Dedifferentiated amniotic fluid mesenchymal stem cell (primary cell): Measurements from ENCODE around the gene ITIH4.

Experiments used
- DNase-seq: peaks from one replicate; pipeline ENCODE4 v3.0.0-alpha.2; 2016; ENCODE audit errors: extremely low spot score

The ITIH4 gene

GRCh38 chr3:52831500-52832301 is 1.2 kb upstream of the ITIH4 start:
- peak; percentile 68 for DNase-seq

GRCh38 chr3:52829906-52830463 is 487 bp downstream of the ITIH4 start:
- DNase-seq: no peak

- no peak for DNase-seq
These were observed 990 bp downstream of the ITIH4 start for GRCh38 chr3:52829482-52829881.

- no peak for DNase-seq
These were observed 2.6 kb downstream of the ITIH4 start for GRCh38 chr3:52827866-52828376.

GRCh38 chr3:52827441-52827840 is 3.0 kb downstream of the ITIH4 start:
- DNase-seq: no peak

GRCh38 chr3:52824037-52824436 is 6.4 kb downstream of the ITIH4 start:
- no peak for DNase-seq

GRCh38 chr3:52822363-52822762 is 8.1 kb downstream of the ITIH4 start:
- no peak for DNase-seq

GRCh38 chr3:52820736-52821135 is 9.7 kb downstream of the ITIH4 start:
- no peak for DNase-seq

- DNase-seq: no peak
These were observed 10.5 kb downstream of the ITIH4 start for GRCh38 chr3:52819936-52820335.

- no peak for DNase-seq
These were observed 12.6 kb downstream of the ITIH4 start for GRCh38 chr3:52817860-52818259.

- no peak for DNase-seq
These were observed 13.3 kb downstream of the ITIH4 start for GRCh38 chr3:52817221-52817620.

GRCh38 chr3:52816654-52817053 is 13.8 kb downstream of the ITIH4 start:
- no peak for DNase-seq

GRCh38 chr3:52816199-52816598 is 14.3 kb downstream of the ITIH4 start:
- no peak for DNase-seq

- DNase-seq: no peak
These were observed 16.7 kb downstream of the ITIH4 start for GRCh38 chr3:52813810-52814209.

GRCh38 chr3:52811452-52812011 is 18.9 kb downstream of the ITIH4 start:
- no peak for DNase-seq

GRCh38 chr3:52810923-52811322 is 19.5 kb downstream of the ITIH4 start:
- DNase-seq: no peak

GRCh38 chr3:52809662-52810377 is 20.7 kb downstream of the ITIH4 start:
- DNase-seq: no peak

- DNase-seq: no peak
These were observed 21.3 kb downstream of the ITIH4 start for GRCh38 chr3:52809149-52809548.

GRCh38 chr3:52805270-52806039 is 25.0 kb downstream of the ITIH4 start:
- no peak for DNase-seq

- peak; percentile 15 for DNase-seq
These were observed 28.6 kb downstream of the ITIH4 start for GRCh38 chr3:52801839-52802238.

GRCh38 chr3:52800079-52800478 is 30.4 kb downstream of the ITIH4 start:
- no peak for DNase-seq
